Fibroblast of mammary gland (primary cell): ENCODE measurements around the gene GBX2.

Source experiments
- DNase-seq: peaks from one replicate; pipeline ENCODE4 v3.0.0-alpha.2; 2010; ENCODE audit warnings: low read depth
- H3K4me3 ChIP-seq: 2 replicates; pipeline ENCODE4 v1.5.1; 2011; ENCODE audit warnings: low read depth, mild to moderate bottlenecking, low read length, moderate library complexity; ENCODE audit not compliant: control insufficient read depth
- TF ChIP-seq, protein P1 (sequence below): conservative IDR thresholded peaks from 2 replicates; pipeline ENCODE4 v1.5.1; 2011; ENCODE audit warnings: low read depth, low read length, inconsistent platforms; ENCODE audit not compliant: control insufficient read depth, insufficient read depth

Gene GBX2

DNA sequence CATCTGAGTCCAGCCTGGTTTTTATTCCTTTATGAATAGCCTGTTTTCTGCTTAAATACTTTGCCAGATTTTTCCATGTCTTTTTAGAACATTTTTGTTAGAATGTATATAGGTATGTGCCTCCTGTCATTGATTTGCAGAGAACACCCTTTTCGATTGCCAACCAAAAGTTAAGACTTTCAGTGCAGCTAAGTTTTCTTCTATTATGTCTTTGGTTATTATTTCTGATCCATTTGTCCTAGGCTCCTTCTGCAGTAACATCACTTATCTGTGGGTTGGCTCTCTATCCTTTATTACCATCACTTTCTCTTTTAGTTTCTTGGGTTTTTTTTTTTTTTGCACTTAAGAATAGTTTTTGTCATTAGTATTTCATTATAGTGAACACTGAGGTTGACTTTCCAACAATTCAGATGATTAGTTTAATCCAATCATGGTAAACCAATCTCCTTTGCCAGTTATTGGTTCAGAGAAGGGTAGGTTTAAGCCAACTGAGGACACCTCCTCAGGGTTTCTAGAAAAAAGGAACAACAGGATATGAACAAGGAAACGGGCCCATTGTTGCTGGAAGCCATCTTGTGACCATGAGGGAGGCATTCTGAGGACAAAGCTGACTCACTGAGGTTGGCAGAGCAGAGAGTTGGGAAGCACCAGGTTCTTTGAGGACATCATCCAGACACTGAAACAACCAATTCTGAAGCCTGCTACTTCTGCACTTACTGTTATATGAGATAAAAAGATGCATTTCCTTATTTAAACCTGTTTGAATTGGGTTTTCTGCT, 37.9 kb upstream of the GBX2 start:
- DNase-seq: peak; percentile 29
- H3K4me3 ChIP-seq: no peak overlapping the region
- TF ChIP-seq, protein P1, sequence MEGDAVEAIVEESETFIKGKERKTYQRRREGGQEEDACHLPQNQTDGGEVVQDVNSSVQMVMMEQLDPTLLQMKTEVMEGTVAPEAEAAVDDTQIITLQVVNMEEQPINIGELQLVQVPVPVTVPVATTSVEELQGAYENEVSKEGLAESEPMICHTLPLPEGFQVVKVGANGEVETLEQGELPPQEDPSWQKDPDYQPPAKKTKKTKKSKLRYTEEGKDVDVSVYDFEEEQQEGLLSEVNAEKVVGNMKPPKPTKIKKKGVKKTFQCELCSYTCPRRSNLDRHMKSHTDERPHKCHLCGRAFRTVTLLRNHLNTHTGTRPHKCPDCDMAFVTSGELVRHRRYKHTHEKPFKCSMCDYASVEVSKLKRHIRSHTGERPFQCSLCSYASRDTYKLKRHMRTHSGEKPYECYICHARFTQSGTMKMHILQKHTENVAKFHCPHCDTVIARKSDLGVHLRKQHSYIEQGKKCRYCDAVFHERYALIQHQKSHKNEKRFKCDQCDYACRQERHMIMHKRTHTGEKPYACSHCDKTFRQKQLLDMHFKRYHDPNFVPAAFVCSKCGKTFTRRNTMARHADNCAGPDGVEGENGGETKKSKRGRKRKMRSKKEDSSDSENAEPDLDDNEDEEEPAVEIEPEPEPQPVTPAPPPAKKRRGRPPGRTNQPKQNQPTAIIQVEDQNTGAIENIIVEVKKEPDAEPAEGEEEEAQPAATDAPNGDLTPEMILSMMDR: no peak

DNA sequence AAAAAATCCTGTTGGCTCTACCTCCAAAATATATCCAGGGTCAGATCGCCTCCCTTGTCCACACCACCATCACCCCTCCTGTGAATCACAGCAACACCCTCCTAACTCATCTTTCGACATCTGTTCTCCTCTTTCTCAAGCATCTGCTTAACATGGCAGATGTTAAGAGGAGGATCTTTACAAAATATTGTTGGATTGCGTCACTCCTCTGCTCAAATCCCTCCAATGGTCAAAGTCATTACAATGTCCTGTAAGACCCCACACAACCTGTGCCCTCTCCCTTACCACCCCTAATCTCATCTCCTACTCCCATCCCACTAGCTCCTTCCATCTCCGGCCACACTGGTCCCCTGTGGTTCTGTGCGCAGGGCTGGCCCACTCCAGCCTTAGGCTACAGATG, 36.8 kb upstream of the GBX2 start:
- TF ChIP-seq, protein P1: no peak

DNA sequence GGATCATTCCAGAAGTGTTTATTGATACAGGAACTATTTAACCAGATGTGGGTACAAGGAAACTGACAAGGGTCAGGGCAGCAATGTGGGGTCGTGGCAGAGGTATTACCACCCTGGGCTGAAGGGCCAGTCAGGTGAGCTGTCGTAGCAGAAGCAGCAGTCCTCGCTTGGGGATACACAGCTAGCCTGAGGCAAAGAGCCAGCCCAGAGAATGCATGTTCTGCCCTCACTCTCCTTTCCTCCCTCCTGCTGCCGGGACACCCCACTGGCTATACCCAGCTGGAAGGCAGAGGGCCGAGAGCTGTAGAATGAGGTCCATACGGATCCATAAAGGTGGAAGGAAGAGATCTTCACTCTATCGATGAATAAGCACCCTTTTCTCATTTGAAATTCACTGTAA, 32.2 kb upstream of the GBX2 start:
- TF ChIP-seq, protein P1: no peak
- H3K4me3 ChIP-seq: no peak overlapping the region
- DNase-seq: no peak

More for the DNA sequence above, 36.8 kb upstream of the GBX2 start:
- H3K4me3 ChIP-seq: no peak overlapping the region
- no peak for DNase-seq

DNA sequence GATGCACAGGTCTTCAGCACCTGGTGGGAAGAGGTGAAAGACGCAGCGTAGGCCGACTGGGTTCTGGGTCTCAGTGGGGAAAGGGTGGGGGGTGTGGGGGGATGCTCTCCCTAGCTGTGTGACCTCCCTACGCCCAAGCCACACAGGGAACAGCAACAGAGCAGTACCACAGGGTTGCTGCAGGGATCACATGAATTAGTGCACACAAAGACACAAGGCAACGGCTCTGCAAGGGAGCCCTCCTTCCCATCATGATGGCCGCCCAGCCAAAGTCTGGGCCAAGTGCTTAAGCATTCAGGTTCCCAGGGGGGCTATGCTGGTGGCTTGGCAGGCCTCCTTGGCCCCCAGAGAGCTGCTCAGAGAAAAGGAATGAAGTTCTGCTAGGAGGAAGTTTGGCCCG, 28.2 kb upstream of the GBX2 start:
- H3K4me3 ChIP-seq: no peak overlapping the region
- DNase-seq: no peak
- TF ChIP-seq, protein P1: no peak

DNA sequence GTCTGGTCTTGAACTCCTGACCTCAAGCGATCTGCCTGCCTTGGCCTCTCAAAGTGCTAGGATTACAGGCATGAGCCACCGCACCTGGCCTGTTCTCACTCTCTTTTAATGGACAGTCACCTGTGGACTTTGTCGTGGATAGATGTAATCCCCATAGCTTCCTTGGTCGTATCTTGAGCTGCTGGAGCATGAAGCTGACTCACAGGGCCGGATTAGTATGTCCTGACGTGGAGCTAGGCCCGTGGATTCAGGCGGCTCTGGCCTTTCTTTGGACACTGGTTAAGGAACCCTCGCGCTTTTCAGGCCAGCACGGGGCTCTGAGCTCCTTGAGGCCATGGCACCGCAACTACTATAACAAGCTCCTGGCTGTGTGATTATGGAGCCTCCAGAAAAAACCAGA, 27.5 kb upstream of the GBX2 start:
- no peak for DNase-seq
- TF ChIP-seq, protein P1: no peak
- no peak overlapping the region for H3K4me3 ChIP-seq

DNA sequence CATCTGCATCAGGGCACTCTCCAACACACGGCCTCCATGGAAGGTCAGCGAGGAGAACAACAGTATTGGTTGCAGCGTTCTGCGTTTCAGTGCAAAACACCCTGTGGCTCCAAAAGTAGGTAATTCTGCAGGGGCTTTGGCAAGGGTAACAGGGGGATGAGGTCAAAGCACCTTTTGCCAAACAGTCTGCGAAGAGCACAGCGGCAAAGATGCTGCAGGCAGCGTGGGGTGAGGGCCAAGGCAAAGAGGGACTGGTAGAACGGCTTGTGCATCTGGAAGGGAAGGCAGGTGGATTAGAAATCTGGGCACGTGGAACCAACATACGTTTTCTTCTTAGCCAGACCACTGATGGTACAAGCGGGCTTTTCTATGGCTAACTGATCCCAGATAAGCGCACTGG, 26.6 kb upstream of the GBX2 start:
- TF ChIP-seq, protein P1: no peak
- no peak overlapping the region for H3K4me3 ChIP-seq
- no peak for DNase-seq

DNA sequence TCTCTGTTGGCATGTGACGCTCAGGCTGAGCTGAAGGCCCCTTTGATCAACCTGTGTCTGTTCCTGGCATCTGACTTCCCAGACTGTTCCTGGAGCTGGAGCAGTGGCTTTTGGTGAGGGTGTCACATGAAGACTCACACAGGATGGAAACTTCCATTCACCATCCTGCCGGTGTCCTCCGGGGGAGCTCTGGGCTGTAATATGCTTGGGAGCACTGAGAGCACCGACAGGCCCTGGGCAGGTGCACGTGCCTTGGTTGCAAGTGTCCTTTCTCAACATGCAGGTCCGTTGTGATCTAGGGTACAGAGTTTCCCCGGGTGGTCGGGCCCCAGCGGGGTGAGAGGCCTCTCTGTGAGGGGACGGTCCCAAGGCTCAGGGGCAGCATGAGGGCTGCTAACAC, 24.8 kb upstream of the GBX2 start:
- TF ChIP-seq, protein P1: no peak
- no peak for DNase-seq
- H3K4me3 ChIP-seq: no peak overlapping the region
